ENCODE measurements around the gene OLFM1.
"Not testable (repeated sequence)": the region's sequence is repeated elsewhere in the genome, so short reads cannot be mapped to it uniquely, and the experiment has no call there.

The OLFM1 gene

GRCh38 chr9:135105938-135106491 lies 18.5 kb downstream of the OLFM1 start:
- Histone ChIP-seq H3K4me1 (ENCODE audit: control insufficient read depth, insufficient read depth, low read length) (peaks cover 34% of the 10 kb centered on the region), H3K4me3 (ENCODE audit: insufficient read depth, low read depth, low read length) (no peak overlapping the region), H3K36me3 (ENCODE audit: control insufficient read depth, insufficient read depth, low read length) (no peaks in the 10 kb centered on the region), H3K27me3 (ENCODE audit: control insufficient read depth, insufficient read depth, low read length, poor library complexity, severe bottlenecking) (no peaks in the 10 kb centered on the region), H3K27ac (ENCODE audit: insufficient read depth, low read depth, low read length, poor library complexity, severe bottlenecking) (no peak overlapping the region), H3K9me3 (ENCODE audit: control insufficient read depth, low read length) (no peaks in the 10 kb centered on the region)
- WGBS, 2 experiments, result 88% methylated on average over 21 of the region's 21 CpGs

GRCh38 chr9:135106551-135107270 lies 19.2 kb downstream of the OLFM1 start:
- 93% methylated on average over 29 of the region's 29 CpGs for WGBS, 2 experiments
- H3K9me3 ChIP-seq (ENCODE audit: control insufficient read depth, low read length), result no peaks in the 10 kb centered on the region
- H3K4me1 ChIP-seq (ENCODE audit: control insufficient read depth, insufficient read depth, low read length), result peaks cover 34% of the 10 kb centered on the region
- H3K4me3 ChIP-seq (ENCODE audit: insufficient read depth, low read depth, low read length), result no peak overlapping the region
- H3K27me3 ChIP-seq (ENCODE audit: control insufficient read depth, insufficient read depth, low read length, poor library complexity, severe bottlenecking), result no peaks in the 10 kb centered on the region
- H3K36me3 ChIP-seq (ENCODE audit: control insufficient read depth, insufficient read depth, low read length), result no peaks in the 10 kb centered on the region
- no peak overlapping the region for H3K27ac ChIP-seq (ENCODE audit: insufficient read depth, low read depth, low read length, poor library complexity, severe bottlenecking)

GRCh38 chr9:135107581-135108235 lies 20.2 kb downstream of the OLFM1 start:
- WGBS, 2 experiments, result 35 to 37% methylated on average over 10 of the region's 10 CpGs
- peaks cover 34% of the 10 kb centered on the region for H3K4me1 ChIP-seq (ENCODE audit: control insufficient read depth, insufficient read depth, low read length)
- H3K27me3 ChIP-seq (ENCODE audit: control insufficient read depth, insufficient read depth, low read length, poor library complexity, severe bottlenecking), result no peaks in the 10 kb centered on the region
- no peak overlapping the region for H3K27ac ChIP-seq (ENCODE audit: insufficient read depth, low read depth, low read length, poor library complexity, severe bottlenecking)
- no peaks in the 10 kb centered on the region for H3K36me3 ChIP-seq (ENCODE audit: control insufficient read depth, insufficient read depth, low read length)
- no peaks in the 10 kb centered on the region for H3K9me3 ChIP-seq (ENCODE audit: control insufficient read depth, low read length)
- H3K4me3 ChIP-seq (ENCODE audit: insufficient read depth, low read depth, low read length), result no peak overlapping the region

- no peak overlapping the region for H3K4me3 ChIP-seq (ENCODE audit: insufficient read depth, low read depth, low read length)
- no peaks in the 10 kb centered on the region for H3K36me3 ChIP-seq (ENCODE audit: control insufficient read depth, insufficient read depth, low read length)
- no peaks in the 10 kb centered on the region for H3K27me3 ChIP-seq (ENCODE audit: control insufficient read depth, insufficient read depth, low read length, poor library complexity, severe bottlenecking)
- H3K27ac ChIP-seq (ENCODE audit: insufficient read depth, low read depth, low read length, poor library complexity, severe bottlenecking), result no peak overlapping the region
- WGBS, 2 experiments, result 93 to 96% methylated on average over 15 of the region's 15 CpGs
- peaks cover 34% of the 10 kb centered on the region for H3K4me1 ChIP-seq (ENCODE audit: control insufficient read depth, insufficient read depth, low read length)
- H3K9me3 ChIP-seq (ENCODE audit: control insufficient read depth, low read length), result no peaks in the 10 kb centered on the region
Observed at GRCh38 chr9:135108831-135109510, 21.5 kb downstream of the OLFM1 start.

- 86 to 88% methylated on average over 8 of the region's 8 CpGs for WGBS, 2 experiments
- no peak overlapping the region for H3K27ac ChIP-seq (ENCODE audit: insufficient read depth, low read depth, low read length, poor library complexity, severe bottlenecking)
- H3K9me3 ChIP-seq (ENCODE audit: control insufficient read depth, low read length), result no peaks in the 10 kb centered on the region
- H3K36me3 ChIP-seq (ENCODE audit: control insufficient read depth, insufficient read depth, low read length), result no peaks in the 10 kb centered on the region
- H3K4me1 ChIP-seq (ENCODE audit: control insufficient read depth, insufficient read depth, low read length), result peaks cover 34% of the 10 kb centered on the region
- H3K27me3 ChIP-seq (ENCODE audit: control insufficient read depth, insufficient read depth, low read length, poor library complexity, severe bottlenecking), result no peaks in the 10 kb centered on the region
- H3K4me3 ChIP-seq (ENCODE audit: insufficient read depth, low read depth, low read length), result no peak overlapping the region
Observed at GRCh38 chr9:135109650-135110049, 22.2 kb downstream of the OLFM1 start.

- no peak overlapping the region for H3K4me3 ChIP-seq (ENCODE audit: insufficient read depth, low read depth, low read length)
- no peaks in the 10 kb centered on the region for H3K27me3 ChIP-seq (ENCODE audit: control insufficient read depth, insufficient read depth, low read length, poor library complexity, severe bottlenecking)
- 89 to 90% methylated on average over 14 of the region's 14 CpGs for WGBS, 2 experiments
- no peak overlapping the region for H3K27ac ChIP-seq (ENCODE audit: insufficient read depth, low read depth, low read length, poor library complexity, severe bottlenecking)
- peaks cover 34% of the 10 kb centered on the region for H3K4me1 ChIP-seq (ENCODE audit: control insufficient read depth, insufficient read depth, low read length)
- H3K9me3 ChIP-seq (ENCODE audit: control insufficient read depth, low read length), result no peaks in the 10 kb centered on the region
- no peaks in the 10 kb centered on the region for H3K36me3 ChIP-seq (ENCODE audit: control insufficient read depth, insufficient read depth, low read length)
Observed at GRCh38 chr9:135110416-135110815, 22.9 kb downstream of the OLFM1 start.

- not testable (repeated sequence) for H3K4me3 ChIP-seq (ENCODE audit: insufficient read depth, low read depth, low read length); H3K36me3 ChIP-seq (ENCODE audit: control insufficient read depth, insufficient read depth, low read length); H3K27ac ChIP-seq (ENCODE audit: insufficient read depth, low read depth, low read length, poor library complexity, severe bottlenecking); H3K27me3 ChIP-seq (ENCODE audit: control insufficient read depth, insufficient read depth, low read length, poor library complexity, severe bottlenecking); H3K9me3 ChIP-seq (ENCODE audit: control insufficient read depth, low read length)
- 94 to 95% methylated on average over 12 of the region's 12 CpGs for WGBS, 2 experiments
- peaks cover 34% of the 10 kb centered on the region for H3K4me1 ChIP-seq (ENCODE audit: control insufficient read depth, insufficient read depth, low read length)
Observed at GRCh38 chr9:135111600-135111999, 24.1 kb downstream of the OLFM1 start.

- no peaks in the 10 kb centered on the region for H3K36me3 ChIP-seq (ENCODE audit: control insufficient read depth, insufficient read depth, low read length)
- H3K27ac ChIP-seq (ENCODE audit: insufficient read depth, low read depth, low read length, poor library complexity, severe bottlenecking), result no peak overlapping the region
- no peaks in the 10 kb centered on the region for H3K9me3 ChIP-seq (ENCODE audit: control insufficient read depth, low read length)
- H3K27me3 ChIP-seq (ENCODE audit: control insufficient read depth, insufficient read depth, low read length, poor library complexity, severe bottlenecking), result no peaks in the 10 kb centered on the region
- peaks cover 7% of the 10 kb centered on the region for H3K4me1 ChIP-seq (ENCODE audit: control insufficient read depth, insufficient read depth, low read length)
- no peak overlapping the region for H3K4me3 ChIP-seq (ENCODE audit: insufficient read depth, low read depth, low read length)
- WGBS, 2 experiments, result 92 to 95% methylated on average over 4 of the region's 4 CpGs
Observed at GRCh38 chr9:135116371-135116770, 28.9 kb downstream of the OLFM1 start.

GRCh38 chr9:135116881-135117280 lies 29.4 kb downstream of the OLFM1 start:
- H3K36me3 ChIP-seq (ENCODE audit: control insufficient read depth, insufficient read depth, low read length), result no peaks in the 10 kb centered on the region
- no peaks in the 10 kb centered on the region for H3K9me3 ChIP-seq (ENCODE audit: control insufficient read depth, low read length)
- 92 to 94% methylated on average over 9 of the region's 9 CpGs for WGBS, 2 experiments
- peaks cover 7% of the 10 kb centered on the region for H3K4me1 ChIP-seq (ENCODE audit: control insufficient read depth, insufficient read depth, low read length)
- no peak overlapping the region for H3K4me3 ChIP-seq (ENCODE audit: insufficient read depth, low read depth, low read length)
- no peak overlapping the region for H3K27ac ChIP-seq (ENCODE audit: insufficient read depth, low read depth, low read length, poor library complexity, severe bottlenecking)
- no peaks in the 10 kb centered on the region for H3K27me3 ChIP-seq (ENCODE audit: control insufficient read depth, insufficient read depth, low read length, poor library complexity, severe bottlenecking)

GRCh38 chr9:135117281-135117680 lies 29.8 kb downstream of the OLFM1 start:
- Histone ChIP-seq H3K27me3 (ENCODE audit: control insufficient read depth, insufficient read depth, low read length, poor library complexity, severe bottlenecking) (no peaks in the 10 kb centered on the region), H3K36me3 (ENCODE audit: control insufficient read depth, insufficient read depth, low read length) (no peaks in the 10 kb centered on the region), H3K27ac (ENCODE audit: insufficient read depth, low read depth, low read length, poor library complexity, severe bottlenecking) (no peak overlapping the region), H3K9me3 (ENCODE audit: control insufficient read depth, low read length) (no peaks in the 10 kb centered on the region), H3K4me3 (ENCODE audit: insufficient read depth, low read depth, low read length) (no peak overlapping the region), H3K4me1 (ENCODE audit: control insufficient read depth, insufficient read depth, low read length) (peaks cover 7% of the 10 kb centered on the region)
- WGBS, 2 experiments, result 88 to 90% methylated on average over 12 of the region's 12 CpGs

Measured in ectodermal cell (in vitro differentiated cells).